Hematopoietic multipotent progenitor cell treated with erythropoietin and hydrocortisone succinate and interleukin-3 and kit ligand, for 4 days (in vitro differentiated cells): Measurements from ENCODE around the gene SLC7A5.
"Not testable (repeated sequence)": the region's sequence is repeated elsewhere in the genome, so short reads cannot be mapped to it uniquely, and the experiment has no call there.

Experiments
- DNase-seq: peaks from one replicate; pipeline ENCODE4 v3.0.0-alpha.2; 2015

The SLC7A5 gene

GRCh38 chr16:87789437-87790291 is 79.6 kb downstream of the SLC7A5 start:
- no peak for DNase-seq

- not testable (repeated sequence) for DNase-seq
These were observed 80.4 kb downstream of the SLC7A5 start for GRCh38 chr16:87788730-87789436.

- not testable (repeated sequence) for DNase-seq
These were observed 81.7 kb downstream of the SLC7A5 start for GRCh38 chr16:87787451-87788091.

GRCh38 chr16:87784812-87785211 is 84.5 kb downstream of the SLC7A5 start:
- no peak for DNase-seq

- no peak for DNase-seq
These were observed 87.3 kb downstream of the SLC7A5 start for GRCh38 chr16:87782033-87782432.

GRCh38 chr16:87780385-87780989 is 88.8 kb downstream of the SLC7A5 start:
- DNase-seq: peak; percentile 95
